ENCODE results near the gene LAYN. TPM values are rescaled to one million over a fixed set of nuclear protein-coding genes. Genes with fewer than 3 reads are reported as not detected.

LAYN gene
- total and polyA plus RNA-seq, 9 of the 15 experiments (the other 6 are each of a cell fraction or from before 2014, with no cell fraction given), result not detected

DNA sequence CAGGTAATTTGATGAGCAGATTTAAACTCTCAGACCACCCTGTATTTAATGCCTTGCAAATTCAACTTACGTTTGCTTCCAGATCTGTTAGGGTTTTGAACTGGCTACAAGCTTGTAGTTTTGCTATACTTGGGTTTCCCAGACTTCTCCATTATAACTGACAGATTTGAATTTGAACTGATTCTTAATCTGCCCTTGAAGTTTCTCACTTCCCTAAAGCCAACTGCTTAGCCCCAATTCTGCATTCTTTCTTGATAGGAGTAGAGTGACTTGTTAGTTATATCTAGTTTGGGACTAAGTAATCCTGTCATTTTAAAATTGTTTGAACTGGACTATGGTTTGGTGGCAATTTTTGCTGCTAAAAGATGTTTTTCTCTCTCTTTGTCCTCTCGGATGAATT, 9.7 kb downstream of the LAYN start:
- FAIRE-seq, result no peak
- no peak overlapping the region for H3K9ac ChIP-seq (ENCODE audit: insufficient read depth in 1 of 2, low read depth in 2 of 2, low read length in 2 of 2)
- in situ Hi-C loops (cut with MboI), result no loop called here
- H3K4me3 ChIP-seq, result no peak overlapping the region
- no peaks in the 10 kb centered on the region for H3K4me1 ChIP-seq (replicated peaks in 1 of 2; ENCODE audit: control insufficient read depth in 2 of 2, insufficient read depth in 2 of 2, low read length in 2 of 2)
- no peaks in the 10 kb centered on the region for H3K9me1 ChIP-seq (ENCODE audit: control insufficient read depth, insufficient read depth, low read length)
- H3K27ac ChIP-seq (ENCODE audit: extremely low read depth, low read depth, low read length), result no peak overlapping the region
- no peak for ATAC-seq
- H3K79me2 ChIP-seq (ENCODE audit: control insufficient read depth, insufficient read depth, low read length), result no peaks in the 10 kb centered on the region
- H3K36me3 ChIP-seq (ENCODE audit: control insufficient read depth, insufficient read depth, low read length), result no peaks in the 10 kb centered on the region
- ChIA-PET CTCF (ENCODE audit: low intra/inter-chr PET ratio) (no interaction called here), POLR2A (interaction anchor here (1.3 kb wide), 1 partner anchor 10 kb away, joined by 3 read pairs; no protein-coding TSS in a partner anchor)
- no peak overlapping the region for H3K4me2 ChIP-seq (ENCODE audit: insufficient read depth, low read length)
- no TSS peak for BruUV-seq (replicated peaks)
- no peak overlapping the region for H2AFZ ChIP-seq (ENCODE audit: low read depth, low read length)
- no peak for DNase-seq (ENCODE audit: extremely low read depth in 1 of 4, low spot score in 3 of 4)
- WGBS (ENCODE audit: insufficient coverage, low coverage, missing lambda C conversion rate), result 3% methylated on average over 2 of the region's 2 CpGs
- peaks cover 9 to 17% of the 10 kb centered on the region in 2 experiments; a peak in 4 of 5 replicates for H3K27me3 ChIP-seq (ENCODE audit: control insufficient read depth in 2 of 2, insufficient read depth in 2 of 2, low read length in 2 of 2)
- no peaks in the 10 kb centered on the region for H3K9me3 ChIP-seq (replicated peaks; ENCODE audit: control insufficient read depth, insufficient read depth, low read depth, low read length)
- intact Hi-C loops (cut with micrococcal nuclease), result no loop called here
- no peaks in the 10 kb centered on the region for H4K20me1 ChIP-seq (replicated peaks; ENCODE audit: control insufficient read depth, insufficient read depth, low read length)
- TF ChIP-seq ZNF12 (CRISPR knock-in tag; IDR thresholded peaks at IDR 0.05), result no peak
- no peak for TF ChIP-seq ERF (CRISPR knock-in tag; IDR thresholded peaks at IDR 0.05)
- TF ChIP-seq, protein P1, sequence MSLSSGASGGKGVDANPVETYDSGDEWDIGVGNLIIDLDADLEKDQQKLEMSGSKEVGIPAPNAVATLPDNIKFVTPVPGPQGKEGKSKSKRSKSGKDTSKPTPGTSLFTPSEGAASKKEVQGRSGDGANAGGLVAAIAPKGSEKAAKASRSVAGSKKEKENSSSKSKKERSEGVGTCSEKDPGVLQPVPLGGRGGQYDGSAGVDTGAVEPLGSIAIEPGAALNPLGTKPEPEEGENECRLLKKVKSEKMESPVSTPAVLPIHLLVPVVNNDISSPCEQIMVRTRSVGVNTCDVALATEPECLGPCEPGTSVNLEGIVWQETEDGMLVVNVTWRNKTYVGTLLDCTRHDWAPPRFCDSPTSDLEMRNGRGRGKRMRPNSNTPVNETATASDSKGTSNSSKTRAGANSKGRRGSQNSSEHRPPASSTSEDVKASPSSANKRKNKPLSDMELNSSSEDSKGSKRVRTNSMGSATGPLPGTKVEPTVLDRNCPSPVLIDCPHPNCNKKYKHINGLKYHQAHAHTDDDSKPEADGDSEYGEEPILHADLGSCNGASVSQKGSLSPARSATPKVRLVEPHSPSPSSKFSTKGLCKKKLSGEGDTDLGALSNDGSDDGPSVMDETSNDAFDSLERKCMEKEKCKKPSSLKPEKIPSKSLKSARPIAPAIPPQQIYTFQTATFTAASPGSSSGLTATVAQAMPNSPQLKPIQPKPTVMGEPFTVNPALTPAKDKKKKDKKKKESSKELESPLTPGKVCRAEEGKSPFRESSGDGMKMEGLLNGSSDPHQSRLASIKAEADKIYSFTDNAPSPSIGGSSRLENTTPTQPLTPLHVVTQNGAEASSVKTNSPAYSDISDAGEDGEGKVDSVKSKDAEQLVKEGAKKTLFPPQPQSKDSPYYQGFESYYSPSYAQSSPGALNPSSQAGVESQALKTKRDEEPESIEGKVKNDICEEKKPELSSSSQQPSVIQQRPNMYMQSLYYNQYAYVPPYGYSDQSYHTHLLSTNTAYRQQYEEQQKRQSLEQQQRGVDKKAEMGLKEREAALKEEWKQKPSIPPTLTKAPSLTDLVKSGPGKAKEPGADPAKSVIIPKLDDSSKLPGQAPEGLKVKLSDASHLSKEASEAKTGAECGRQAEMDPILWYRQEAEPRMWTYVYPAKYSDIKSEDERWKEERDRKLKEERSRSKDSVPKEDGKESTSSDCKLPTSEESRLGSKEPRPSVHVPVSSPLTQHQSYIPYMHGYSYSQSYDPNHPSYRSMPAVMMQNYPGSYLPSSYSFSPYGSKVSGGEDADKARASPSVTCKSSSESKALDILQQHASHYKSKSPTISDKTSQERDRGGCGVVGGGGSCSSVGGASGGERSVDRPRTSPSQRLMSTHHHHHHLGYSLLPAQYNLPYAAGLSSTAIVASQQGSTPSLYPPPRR (CRISPR knock-in tag; IDR thresholded peaks at IDR 0.05; ENCODE audit: borderline replicate concordance), result no peak
- TF ChIP-seq ZNF232 (CRISPR knock-in tag; IDR thresholded peaks at IDR 0.05), result no peak
- TF ChIP-seq POLR2AphosphoS2 (IDR thresholded peaks at IDR 0.05; ENCODE audit: low read length), result no peak
- no peak for TF ChIP-seq EP300 (IDR thresholded peaks at IDR 0.05; ENCODE audit: low read length)
- no peak for TF ChIP-seq DPF2 (IDR thresholded peaks at IDR 0.05)
- TF ChIP-seq, protein P2, sequence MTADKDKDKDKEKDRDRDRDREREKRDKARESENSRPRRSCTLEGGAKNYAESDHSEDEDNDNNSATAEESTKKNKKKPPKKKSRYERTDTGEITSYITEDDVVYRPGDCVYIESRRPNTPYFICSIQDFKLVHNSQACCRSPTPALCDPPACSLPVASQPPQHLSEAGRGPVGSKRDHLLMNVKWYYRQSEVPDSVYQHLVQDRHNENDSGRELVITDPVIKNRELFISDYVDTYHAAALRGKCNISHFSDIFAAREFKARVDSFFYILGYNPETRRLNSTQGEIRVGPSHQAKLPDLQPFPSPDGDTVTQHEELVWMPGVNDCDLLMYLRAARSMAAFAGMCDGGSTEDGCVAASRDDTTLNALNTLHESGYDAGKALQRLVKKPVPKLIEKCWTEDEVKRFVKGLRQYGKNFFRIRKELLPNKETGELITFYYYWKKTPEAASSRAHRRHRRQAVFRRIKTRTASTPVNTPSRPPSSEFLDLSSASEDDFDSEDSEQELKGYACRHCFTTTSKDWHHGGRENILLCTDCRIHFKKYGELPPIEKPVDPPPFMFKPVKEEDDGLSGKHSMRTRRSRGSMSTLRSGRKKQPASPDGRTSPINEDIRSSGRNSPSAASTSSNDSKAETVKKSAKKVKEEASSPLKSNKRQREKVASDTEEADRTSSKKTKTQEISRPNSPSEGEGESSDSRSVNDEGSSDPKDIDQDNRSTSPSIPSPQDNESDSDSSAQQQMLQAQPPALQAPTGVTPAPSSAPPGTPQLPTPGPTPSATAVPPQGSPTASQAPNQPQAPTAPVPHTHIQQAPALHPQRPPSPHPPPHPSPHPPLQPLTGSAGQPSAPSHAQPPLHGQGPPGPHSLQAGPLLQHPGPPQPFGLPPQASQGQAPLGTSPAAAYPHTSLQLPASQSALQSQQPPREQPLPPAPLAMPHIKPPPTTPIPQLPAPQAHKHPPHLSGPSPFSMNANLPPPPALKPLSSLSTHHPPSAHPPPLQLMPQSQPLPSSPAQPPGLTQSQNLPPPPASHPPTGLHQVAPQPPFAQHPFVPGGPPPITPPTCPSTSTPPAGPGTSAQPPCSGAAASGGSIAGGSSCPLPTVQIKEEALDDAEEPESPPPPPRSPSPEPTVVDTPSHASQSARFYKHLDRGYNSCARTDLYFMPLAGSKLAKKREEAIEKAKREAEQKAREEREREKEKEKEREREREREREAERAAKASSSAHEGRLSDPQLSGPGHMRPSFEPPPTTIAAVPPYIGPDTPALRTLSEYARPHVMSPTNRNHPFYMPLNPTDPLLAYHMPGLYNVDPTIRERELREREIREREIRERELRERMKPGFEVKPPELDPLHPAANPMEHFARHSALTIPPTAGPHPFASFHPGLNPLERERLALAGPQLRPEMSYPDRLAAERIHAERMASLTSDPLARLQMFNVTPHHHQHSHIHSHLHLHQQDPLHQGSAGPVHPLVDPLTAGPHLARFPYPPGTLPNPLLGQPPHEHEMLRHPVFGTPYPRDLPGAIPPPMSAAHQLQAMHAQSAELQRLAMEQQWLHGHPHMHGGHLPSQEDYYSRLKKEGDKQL (CRISPR knock-in tag; IDR thresholded peaks at IDR 0.05; ENCODE audit: borderline replicate concordance), result no peak
- no peak for TF ChIP-seq JUN (IDR thresholded peaks at IDR 0.05; ENCODE audit: borderline replicate concordance, low read depth, low read length)
- no peak for TF ChIP-seq JUN (CRISPR knock-in tag; IDR thresholded peaks at IDR 0.05; ENCODE audit: borderline replicate concordance)

Measured in K562 (cell line).